Colonic mucosa (tissue), 4 donors: ENCODE measurements around the gene TNFSF13B. TPM values are rescaled to one million over a fixed set of nuclear protein-coding genes. Genes with fewer than 3 reads are reported as not detected.
"Not testable (repeated sequence)": the region's sequence is repeated elsewhere in the genome, so short reads cannot be mapped to it uniquely, and the experiment has no call there.

ENCODE experiments used
- DNase-seq: peaks from one replicate; pipeline ENCODE4 v3.0.0-alpha.2; 2020
- H3K27ac ChIP-seq: fragments of 200-600 bp; one replicate; pipeline ENCODE4 v1.8.0; 2021
- H3K27me3 ChIP-seq: fragments of 200-600 bp; one replicate; pipeline ENCODE4 v1.8.0; 2021
- H3K36me3 ChIP-seq: fragments of 200-600 bp; one replicate; pipeline ENCODE4 v1.8.0; 2021
- H3K4me1 ChIP-seq: fragments of 200-600 bp; one replicate; pipeline ENCODE4 v1.8.0; 2021; ENCODE audit warnings: mild to moderate bottlenecking
- H3K4me3 ChIP-seq: fragments of 200-600 bp; one replicate; pipeline ENCODE4 v1.8.0; 2021
- H3K9ac ChIP-seq, 2 donors: one replicate each; pipeline ENCODE4 v1.7.0; 2013; ENCODE audit warnings: control low read depth in 2 of 2, low read depth in 2 of 2, low read length in 2 of 2
- H3K9me3 ChIP-seq: fragments of 200-600 bp; one replicate; pipeline ENCODE4 v1.8.0; 2021
- intact Hi-C: fragments of 100-400 bp; cut with DNase I; formaldehyde crosslinking; loops from one replicate; pipeline ENCODE4 v1.14.1; 2022
- total RNA-seq, 2 donors: library from RNA; stranded (reverse); fragmentation: NEBNext Ultra II Directional in 1 of 2; extraction: Animal tissue kit (Norgen Biotek cat#: 25700) in 1 of 2; gene quantifications; one replicate each; pipeline ENCODE4 v1.2.1, GENCODE V29; 2021
- TF ChIP-seq, protein P1 (sequence below): fragments of 200-600 bp; IDR thresholded peaks from one replicate; pipeline ENCODE4 v1.8.0; 2022; ENCODE audit warnings: antibody characterized with exemption, mild to moderate bottlenecking
- donor health status: healthy.
- donor health status: DM: no; HTN: no; CAD: no.
- donor health status: DM: no; HTN: no; CAD: no.

The TNFSF13B gene
- total RNA-seq, 2 donors from 2014 or later = 2.9 to 4.6 TPM

GRCh38 chr13:108304170-108305016 is 34.9 kb downstream of the TNFSF13B start:
- H3K4me3 ChIP-seq = no peak overlapping the region
- peaks cover 3% of the 10 kb centered on the region for H3K4me1 ChIP-seq
- intact Hi-C loops = no loop called here
- H3K9ac ChIP-seq = no peak overlapping the region
- no peak for DNase-seq
- H3K9me3 ChIP-seq = no peaks in the 10 kb centered on the region
- H3K27me3 ChIP-seq = no peaks in the 10 kb centered on the region
- TF ChIP-seq, protein P1, sequence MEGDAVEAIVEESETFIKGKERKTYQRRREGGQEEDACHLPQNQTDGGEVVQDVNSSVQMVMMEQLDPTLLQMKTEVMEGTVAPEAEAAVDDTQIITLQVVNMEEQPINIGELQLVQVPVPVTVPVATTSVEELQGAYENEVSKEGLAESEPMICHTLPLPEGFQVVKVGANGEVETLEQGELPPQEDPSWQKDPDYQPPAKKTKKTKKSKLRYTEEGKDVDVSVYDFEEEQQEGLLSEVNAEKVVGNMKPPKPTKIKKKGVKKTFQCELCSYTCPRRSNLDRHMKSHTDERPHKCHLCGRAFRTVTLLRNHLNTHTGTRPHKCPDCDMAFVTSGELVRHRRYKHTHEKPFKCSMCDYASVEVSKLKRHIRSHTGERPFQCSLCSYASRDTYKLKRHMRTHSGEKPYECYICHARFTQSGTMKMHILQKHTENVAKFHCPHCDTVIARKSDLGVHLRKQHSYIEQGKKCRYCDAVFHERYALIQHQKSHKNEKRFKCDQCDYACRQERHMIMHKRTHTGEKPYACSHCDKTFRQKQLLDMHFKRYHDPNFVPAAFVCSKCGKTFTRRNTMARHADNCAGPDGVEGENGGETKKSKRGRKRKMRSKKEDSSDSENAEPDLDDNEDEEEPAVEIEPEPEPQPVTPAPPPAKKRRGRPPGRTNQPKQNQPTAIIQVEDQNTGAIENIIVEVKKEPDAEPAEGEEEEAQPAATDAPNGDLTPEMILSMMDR = no peak
- H3K27ac ChIP-seq = no peak overlapping the region
- H3K36me3 ChIP-seq = no peaks in the 10 kb centered on the region

DNA sequence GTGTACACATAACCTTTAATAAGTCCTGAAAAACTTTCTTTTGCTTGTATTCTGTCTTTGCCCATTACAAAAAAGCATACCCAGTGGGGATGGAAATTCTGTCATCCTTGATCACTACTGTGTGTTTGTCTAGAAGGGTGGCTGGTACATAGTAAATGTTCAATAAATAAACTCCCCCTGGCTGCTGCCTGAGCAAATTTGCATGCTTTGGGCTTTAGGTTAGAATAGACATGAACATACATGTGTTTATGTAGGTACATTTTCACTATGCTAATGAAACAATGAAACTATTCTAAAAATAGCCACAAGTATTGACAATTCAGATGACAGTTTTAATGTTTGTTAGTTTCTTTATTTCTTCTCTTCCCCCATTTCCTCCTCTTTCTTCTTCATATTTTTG is 36.1 kb downstream of the TNFSF13B start:
- Histone ChIP-seq H3K4me1 (peaks cover 3% of the 10 kb centered on the region), H3K27me3 (no peaks in the 10 kb centered on the region), H3K9me3 (no peaks in the 10 kb centered on the region), H3K36me3 (no peaks in the 10 kb centered on the region), H3K9ac (no peak overlapping the region), H3K4me3 (no peak overlapping the region), H3K27ac (no peak overlapping the region)
- TF ChIP-seq, protein P1 = no peak
- no peak for DNase-seq
- intact Hi-C loops = no loop called here

- no peak for DNase-seq
- H3K4me1 ChIP-seq = peaks cover 3% of the 10 kb centered on the region
- no peaks in the 10 kb centered on the region for H3K36me3 ChIP-seq
- H3K27ac ChIP-seq = no peak overlapping the region
- TF ChIP-seq, protein P1 = no peak
- H3K9ac ChIP-seq = no peak overlapping the region
- H3K27me3 ChIP-seq = no peaks in the 10 kb centered on the region
- H3K4me3 ChIP-seq = no peak overlapping the region
- intact Hi-C loops = no loop called here
- no peaks in the 10 kb centered on the region for H3K9me3 ChIP-seq
These were observed 37.3 kb downstream of the TNFSF13B start for GRCh38 chr13:108306860-108307259.

DNA sequence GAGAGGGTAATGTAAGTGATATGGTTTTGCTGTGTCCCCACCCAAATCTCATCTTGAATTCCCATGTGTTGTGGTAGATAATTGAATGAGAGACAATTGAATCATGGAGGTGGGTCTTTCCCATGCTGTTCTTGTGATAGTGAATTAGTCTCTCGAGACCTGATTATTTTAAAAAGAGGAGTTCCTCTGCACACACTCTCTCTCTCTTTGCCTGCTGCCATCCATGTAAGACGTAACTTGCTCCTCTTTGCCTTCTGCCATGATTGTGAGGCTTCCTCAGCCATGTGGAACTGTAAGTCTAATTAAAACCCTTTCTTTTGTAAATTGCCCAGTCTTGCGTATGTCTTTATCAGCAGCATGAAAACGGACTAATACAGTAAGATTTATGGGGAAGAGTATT is 42.1 kb downstream of the TNFSF13B start:
- H3K9me3 ChIP-seq, H3K36me3 ChIP-seq, H3K4me1 ChIP-seq, DNase-seq, H3K27ac ChIP-seq, intact Hi-C loops, H3K4me3 ChIP-seq, H3K9ac ChIP-seq, H3K27me3 ChIP-seq: not testable (repeated sequence)

GRCh38 chr13:108313382-108313781 is 43.9 kb downstream of the TNFSF13B start:
- DNase-seq = peak; percentile 37
- Histone ChIP-seq H3K36me3 (no peaks in the 10 kb centered on the region), H3K4me3 (no peak overlapping the region), H3K9ac (no peak overlapping the region), H3K27ac (no peak overlapping the region), H3K4me1 (no peaks in the 10 kb centered on the region), H3K27me3 (no peaks in the 10 kb centered on the region), H3K9me3 (no peaks in the 10 kb centered on the region)
- intact Hi-C loops = no loop called here
- TF ChIP-seq, protein P1 = no peak

DNA sequence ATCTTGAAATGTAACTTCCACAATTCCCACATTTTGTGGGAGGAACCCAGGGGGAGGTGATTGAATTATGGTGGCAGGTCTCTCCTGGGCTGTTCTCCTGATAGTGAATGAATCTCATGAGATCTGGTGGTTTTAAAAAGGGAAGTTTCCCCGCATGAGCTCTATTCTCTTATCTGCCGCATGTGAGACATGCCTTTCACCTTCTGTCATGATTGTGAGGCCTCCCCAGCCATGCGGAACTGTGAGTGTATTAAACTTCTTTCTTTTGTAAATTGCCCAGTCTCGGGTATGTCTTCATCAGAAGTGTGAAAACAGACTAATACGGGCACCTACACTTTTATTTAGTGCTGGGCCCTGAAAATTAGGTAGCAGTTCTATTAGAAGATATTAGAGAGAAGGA is 45.8 kb downstream of the TNFSF13B start:
- H3K36me3 ChIP-seq = no peaks in the 10 kb centered on the region
- intact Hi-C loops = no loop called here
- DNase-seq = no peak
- no peak overlapping the region for H3K4me3 ChIP-seq
- no peaks in the 10 kb centered on the region for H3K27me3 ChIP-seq
- no peaks in the 10 kb centered on the region for H3K9me3 ChIP-seq
- H3K9ac ChIP-seq = no peak overlapping the region
- no peak overlapping the region for H3K27ac ChIP-seq
- no peaks in the 10 kb centered on the region for H3K4me1 ChIP-seq
- TF ChIP-seq, protein P1 = no peak
